Measurements from ENCODE around the gene INPP4A.
A peak's percentile ranks its signal among the peaks of the same experiment; 100 is the strongest.

Gene INPP4A

DNA sequence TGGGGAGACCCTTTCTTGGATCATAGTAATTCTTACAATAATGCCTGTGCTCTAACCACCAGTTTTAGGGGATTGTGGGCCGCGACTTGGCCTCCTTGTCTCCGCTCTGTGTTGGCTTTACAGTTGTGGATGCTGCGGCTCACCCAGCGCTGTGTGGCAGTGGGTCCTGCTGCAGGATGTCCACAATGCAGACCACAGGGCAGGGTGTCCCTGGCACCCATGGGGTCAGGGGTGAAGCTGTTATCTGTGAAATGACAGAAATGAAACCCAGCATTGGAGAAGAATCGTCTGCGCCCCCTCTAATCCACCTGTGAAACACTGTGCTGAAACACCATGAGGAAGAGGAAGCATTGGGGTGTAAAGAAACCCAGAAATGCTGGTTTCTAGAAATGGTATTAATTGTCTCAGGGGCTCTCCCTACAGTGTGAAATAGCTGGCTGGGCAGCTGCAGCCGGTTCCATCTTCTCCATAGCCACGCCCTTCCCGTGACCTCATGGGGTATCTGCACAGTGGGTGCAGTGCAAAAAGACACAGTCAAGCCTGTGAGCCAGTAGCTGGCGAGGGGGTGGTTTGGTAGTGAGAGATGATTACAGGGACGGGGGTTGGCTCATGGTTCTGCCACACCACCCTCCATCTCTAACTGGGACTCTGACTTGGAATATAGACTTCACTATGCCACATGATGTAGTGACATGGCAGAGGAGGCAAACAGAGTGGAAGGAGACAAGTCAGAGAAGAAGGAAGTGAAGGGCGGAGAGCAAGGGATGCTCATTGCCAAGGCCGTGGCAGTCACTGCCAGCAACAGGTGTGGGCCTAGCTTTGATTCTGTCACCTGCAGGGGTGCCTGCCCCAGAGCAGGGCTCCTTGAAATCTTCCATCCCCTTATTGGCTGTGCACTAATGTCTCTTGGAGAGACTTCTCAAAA, 16.2 kb downstream of the INPP4A start:
- peak; percentile 47 for DNase-seq (ENCODE audit: low read depth)

DNA sequence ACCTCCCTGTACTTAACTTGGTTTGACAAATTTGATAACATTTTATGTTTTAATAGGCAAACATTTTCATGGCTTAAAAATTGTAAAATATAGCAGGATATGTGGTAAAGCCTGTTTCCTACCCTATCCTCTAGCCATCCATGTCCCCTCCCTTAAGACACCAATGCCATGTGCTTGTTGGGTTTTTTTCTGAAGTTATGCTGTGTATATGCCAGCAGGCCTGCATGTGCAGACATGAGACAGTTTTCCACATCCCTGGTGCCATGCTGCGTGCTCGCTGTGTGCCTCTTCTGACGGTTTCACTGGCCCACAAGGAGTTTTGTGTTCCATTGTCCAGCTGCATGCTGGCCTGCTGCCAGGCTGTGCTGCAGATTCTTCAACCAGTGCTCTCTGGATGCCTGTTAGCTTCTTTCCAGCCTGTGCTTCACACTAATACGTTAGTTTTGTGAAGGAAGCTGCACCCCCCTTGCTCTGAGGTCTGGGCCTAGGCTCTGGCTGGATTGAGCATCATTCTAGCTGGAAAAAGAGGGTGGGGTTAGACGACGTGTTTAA, 16.9 kb downstream of the INPP4A start:
- DNase-seq (ENCODE audit: low read depth), result no peak

DNA sequence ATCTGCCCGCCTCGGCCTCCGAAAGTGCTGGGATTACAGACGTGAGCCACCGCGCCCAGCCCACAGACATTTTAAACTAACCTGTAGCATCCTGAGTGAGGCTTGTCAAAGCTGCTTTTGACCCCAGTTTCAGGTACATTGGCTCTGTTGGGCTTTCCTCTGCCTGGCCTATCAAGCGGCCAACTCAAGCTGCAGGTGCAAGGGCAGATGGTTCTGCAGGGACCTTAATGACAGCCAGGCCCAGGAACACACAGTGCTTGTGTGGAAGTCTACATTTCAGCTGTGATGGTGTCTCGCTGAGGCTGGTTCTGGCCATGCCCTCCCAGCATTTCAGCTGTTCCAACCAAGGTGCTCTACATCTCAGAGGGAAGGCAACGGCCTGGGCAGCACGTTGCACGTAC, 18.4 kb downstream of the INPP4A start:
- no peak for DNase-seq (ENCODE audit: low read depth)

DNA sequence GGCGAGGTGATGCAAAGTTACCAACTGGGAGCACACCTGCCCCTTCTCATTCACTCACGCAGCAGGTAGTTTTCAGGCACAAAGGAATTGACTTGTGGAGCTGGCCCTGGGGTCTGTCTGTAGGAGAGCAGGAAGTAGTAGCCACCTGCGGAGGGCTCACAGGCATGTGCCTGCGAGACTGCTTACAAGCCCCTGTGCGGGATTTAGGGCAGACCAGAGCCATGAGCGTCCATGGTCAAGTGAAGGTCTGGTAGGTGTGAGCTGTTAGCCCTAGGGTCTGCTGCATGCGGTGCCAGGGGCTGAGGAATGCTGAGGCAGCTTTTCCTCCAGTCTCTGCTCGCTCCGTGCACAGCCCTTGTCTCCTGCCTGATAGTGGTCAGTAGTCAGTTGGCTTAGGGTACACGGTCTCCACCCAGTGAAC, 18.9 kb downstream of the INPP4A start:
- no peak for DNase-seq (ENCODE audit: low read depth)

DNA sequence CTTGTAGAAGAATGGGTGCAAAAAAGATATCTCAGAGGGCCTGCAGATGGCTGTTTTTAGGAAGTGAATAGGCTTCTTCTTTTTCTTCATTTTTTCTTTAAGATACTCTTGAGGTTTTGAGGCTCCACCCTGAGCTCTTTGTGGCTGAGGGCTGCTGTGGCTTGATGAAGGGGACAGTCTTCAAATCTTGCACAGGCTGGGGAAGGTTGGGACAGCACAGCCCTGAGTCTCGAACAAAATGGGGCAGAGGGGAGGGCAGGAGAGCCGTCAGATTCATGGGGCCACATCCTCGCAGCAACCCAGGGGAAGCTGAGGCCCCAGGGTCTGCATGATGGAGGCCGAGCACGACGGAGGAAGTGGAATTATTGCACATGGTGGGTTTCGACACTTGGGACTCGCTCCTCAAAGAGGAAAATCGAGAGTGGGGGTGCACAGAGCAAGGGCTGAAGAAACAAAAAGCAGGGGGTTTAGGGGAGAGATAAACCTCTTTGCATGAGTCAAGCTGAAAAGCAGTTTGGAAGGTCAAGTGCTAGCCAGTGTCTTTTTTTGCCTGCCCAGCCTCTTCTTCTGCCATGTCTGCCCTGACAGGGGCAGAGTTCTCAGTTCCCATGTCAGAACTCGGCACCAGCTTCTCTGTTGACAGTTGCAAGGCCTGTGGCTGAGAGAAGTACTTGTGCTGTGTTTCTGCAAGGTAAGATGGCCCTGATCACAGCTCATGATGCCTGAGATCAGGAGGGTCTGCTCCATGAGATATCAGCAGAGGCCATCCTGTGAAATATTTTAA, 19.5 kb downstream of the INPP4A start:
- DNase-seq (ENCODE audit: low read depth), result no peak

DNA sequence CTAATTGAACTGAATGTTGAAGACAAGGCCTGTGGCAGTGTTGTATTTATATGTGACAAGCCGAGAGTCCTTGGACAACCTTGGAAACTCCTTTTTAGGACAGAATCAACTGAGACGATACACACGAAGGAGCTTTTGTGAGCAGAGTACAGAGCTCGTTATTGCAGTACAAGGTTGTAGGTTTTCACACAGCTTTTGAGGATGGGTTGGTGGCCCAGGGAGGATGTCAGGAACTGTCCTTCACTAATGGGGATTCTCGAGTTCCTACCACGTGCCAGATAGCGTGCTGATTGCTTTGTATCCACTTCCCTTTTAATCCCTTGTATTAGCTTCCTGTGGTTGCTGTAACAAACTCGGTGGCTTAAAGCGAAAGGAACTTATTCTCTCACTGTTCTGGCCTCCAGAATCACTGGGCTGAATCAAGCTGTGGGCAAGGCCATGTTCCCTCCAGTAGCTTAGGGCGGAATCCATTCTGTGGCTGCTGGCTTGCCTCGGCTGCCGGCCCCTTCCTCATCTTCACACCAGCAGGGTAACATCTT, 20.2 kb downstream of the INPP4A start:
- DNase-seq (ENCODE audit: low read depth), result no peak

DNA sequence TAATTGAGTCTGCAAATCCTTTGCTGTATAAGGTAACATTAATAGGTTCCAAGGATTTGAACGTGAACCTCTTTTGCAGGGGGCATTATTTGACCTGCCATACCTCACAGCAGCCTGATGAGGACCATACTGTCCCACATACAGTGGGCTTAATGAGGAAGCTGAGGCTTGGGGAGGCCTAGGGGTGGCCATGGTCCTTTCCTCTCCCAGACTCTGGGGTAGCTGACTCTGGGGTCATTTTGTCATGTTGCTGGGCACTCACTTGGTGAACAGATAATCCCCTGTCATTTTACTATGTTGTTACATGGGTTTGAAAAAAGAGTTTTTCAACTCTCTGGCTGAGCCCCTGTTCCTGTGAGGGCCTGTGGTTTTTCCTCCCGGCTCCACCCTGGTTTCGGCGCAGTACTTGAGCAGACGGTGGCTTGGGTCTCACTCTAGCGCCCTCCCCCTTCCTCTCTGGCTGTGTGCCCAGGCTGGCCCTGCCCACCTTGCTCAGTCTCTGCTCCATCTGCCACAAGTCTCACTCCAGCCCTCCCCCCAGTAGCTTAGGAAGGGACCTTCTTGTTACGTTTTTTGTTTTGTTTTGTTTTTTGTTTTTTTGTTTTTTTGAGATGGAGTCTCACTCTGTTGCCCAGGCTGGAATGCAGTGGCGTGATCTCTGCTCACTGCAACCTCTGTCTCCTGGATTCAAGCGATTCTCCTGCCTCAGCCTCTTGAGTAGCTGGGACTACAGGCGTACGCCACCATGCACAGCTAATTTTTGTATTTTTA, 21.0 kb downstream of the INPP4A start:
- no peak for DNase-seq (ENCODE audit: low read depth)

DNA sequence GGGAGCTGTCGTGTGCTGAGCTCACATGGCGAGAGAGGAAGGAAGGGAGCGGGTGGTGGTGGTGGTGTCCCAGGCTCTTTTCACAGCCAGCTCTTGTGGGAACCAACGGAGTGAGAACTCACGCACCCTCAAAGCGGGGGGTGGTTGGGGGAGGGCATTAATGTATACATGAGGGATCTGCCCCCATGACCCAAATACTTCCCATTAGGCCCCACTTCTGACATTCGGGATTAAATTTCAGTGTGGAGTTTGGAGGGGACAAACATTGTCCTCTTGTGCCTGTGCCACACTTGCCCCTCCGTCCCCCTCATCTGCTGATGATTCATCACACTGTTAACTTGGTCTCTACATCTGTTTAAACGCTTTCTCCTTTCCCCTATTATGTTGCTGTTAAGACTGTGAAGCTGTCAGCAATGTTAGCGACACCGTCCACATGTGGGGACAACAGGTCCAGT, 22.5 kb downstream of the INPP4A start:
- DNase-seq (ENCODE audit: low read depth), result no peak

DNA sequence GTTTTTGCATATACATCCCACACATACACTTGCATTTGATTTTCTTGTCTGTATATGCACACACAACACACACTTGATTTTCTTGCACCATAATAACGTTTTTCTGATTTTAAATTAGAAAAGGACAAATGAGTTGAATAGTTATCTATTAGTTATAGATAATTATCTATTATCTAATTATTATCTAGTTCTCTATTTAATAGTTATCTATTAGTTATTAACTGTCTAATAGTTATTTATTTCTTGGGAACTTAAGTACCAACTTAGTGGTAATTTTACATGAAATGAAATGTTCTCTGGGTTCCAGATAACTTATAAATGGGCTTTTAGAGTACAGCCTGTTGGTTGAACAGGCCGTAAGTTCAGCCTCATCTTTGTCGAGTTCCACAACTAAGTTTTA, 23.0 kb downstream of the INPP4A start:
- DNase-seq (ENCODE audit: low read depth), result no peak

DNA sequence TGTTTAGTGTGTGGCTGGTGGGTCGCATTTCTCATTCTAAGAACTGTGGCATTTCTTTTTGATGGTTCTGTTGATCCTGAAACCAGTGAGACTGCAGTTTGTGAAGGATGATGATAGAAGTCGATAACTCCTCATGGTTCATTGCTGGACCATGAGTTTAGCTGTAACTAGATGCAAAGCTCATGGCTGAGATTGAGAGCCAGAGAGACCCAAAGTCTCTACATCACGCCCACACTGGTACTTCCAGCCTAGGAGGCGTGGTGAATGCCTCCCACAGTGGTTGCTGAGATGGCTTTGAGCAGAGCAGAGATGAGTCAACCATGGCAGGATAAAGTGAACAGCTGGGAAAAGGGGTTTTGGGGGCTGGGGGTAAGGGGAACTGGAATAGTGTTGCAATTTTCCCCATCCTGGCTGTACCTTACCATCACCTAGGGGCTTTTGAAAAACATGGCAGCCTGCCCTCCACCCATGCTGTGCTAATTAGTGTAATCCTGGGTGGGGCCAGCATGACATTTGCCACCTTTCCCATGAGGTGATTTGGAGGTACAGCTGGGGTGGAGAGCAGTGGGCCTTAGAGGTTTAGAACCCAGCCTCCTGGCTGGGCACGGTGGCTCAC, 24.1 kb downstream of the INPP4A start:
- DNase-seq (ENCODE audit: low read depth), result no peak

DNA sequence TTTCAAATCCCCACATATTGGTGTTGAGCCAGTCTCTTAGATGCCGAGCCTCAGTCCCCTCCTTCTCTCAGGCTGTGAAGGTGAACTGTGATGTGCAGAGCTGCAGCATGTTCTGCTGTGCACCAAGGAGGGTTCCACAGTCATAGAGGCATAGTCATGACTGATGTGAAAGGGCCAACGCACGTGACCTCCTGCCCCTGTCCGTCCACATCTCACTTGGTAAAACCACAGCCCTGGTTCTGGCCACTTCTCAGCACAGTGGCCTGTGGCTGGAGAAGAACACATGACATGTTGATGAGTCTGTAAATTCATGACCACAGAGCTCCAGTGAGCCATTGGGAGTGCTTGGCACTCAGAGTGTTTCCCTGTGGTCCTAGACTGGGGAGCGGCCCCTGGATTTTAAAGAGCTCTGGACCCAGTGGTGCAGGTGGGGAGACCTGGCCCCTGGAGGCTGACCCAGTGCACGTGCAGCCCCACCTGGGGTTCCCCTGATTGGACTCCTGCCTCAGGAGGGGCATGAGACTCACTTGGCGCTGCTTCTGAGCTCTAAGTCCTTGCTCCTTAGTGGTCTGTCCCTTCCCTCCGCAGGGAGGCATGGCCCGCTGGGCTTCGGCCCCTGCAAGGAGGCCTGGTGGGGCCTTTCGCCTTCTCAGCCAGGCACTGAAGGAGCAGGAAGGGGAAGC, 25.3 kb downstream of the INPP4A start:
- no peak for DNase-seq (ENCODE audit: low read depth)

DNA sequence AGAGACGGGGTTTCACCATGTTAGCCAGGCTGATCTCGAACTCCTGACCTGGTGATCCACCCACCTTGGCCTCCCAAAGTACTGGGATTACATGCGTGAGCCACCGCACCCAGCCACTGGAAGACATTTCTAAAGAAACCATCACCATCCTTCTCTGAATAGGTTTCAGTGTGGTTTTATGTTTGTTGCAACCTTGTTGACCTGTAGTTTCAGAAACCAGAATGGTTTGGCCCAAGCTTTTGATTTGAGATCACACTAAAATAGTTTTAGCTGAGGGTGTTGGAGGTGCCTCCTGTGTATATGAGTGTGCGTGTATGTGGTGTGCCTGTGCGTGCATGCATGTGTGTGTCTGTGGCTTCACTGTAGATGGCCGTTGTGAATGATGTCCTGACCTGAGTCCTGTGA, 26.2 kb downstream of the INPP4A start:
- DNase-seq (ENCODE audit: low read depth), result no peak

DNA sequence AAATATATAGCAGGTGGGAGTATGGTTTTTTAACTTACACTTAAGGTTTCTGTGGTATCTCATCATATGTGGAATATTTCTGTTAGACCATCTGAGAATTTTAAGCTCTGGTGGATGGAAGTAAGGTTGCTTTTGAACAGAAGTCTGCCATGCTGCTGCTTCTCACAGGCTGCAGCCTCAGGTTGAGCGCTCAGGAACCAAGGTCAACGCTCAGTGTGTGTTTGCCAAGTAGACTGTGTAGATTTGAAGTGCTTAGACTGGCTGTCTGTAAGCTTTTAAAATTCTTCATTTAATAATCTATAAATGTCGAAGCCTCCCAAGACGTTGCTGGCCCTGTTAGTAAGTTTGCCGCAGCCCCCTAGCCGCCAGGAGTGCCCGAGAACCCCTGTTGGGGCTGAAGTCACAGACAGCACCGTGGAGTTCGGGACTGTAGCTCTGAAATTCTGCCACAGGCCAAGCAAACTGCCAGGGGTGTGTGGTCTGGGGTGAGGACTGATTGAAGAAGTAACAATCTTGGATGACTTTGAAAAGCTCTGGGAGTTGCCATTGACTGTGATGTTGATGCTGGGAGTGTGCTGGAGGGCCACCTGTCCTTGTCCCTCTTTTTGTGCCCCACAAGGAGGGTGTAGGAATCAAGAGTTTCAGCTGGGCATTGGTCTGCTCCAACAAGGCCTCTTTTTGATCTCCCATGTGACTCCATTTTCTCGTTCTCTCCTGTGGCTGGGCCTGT, 26.9 kb downstream of the INPP4A start:
- no peak for DNase-seq (ENCODE audit: low read depth)

DNA sequence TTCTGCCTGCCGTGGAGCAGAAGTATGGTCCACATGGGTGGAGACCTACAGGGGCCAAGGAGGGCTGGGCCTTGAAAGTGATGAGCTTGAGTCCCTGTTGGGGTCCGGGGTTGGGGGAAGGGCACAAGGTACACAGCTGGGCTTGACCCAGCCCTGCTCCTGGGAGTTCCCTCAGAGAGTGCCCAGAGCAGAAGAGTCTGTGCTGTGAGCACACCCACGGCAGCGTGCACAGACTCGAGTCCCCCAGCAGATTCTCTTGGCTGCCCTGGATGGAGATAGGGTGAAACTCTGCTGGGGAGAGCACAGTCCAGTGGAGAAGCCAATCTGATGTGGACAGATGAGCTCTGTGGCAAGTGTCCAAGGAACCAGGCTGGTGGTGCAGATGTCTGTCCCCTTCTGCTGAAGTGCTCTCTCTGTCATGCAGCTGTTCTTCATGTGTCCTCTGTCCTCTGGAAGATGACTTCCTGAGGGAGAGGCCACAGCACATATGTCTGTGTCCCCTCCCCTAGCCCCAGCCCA, 27.5 kb downstream of the INPP4A start:
- no peak for DNase-seq (ENCODE audit: low read depth)

DNA sequence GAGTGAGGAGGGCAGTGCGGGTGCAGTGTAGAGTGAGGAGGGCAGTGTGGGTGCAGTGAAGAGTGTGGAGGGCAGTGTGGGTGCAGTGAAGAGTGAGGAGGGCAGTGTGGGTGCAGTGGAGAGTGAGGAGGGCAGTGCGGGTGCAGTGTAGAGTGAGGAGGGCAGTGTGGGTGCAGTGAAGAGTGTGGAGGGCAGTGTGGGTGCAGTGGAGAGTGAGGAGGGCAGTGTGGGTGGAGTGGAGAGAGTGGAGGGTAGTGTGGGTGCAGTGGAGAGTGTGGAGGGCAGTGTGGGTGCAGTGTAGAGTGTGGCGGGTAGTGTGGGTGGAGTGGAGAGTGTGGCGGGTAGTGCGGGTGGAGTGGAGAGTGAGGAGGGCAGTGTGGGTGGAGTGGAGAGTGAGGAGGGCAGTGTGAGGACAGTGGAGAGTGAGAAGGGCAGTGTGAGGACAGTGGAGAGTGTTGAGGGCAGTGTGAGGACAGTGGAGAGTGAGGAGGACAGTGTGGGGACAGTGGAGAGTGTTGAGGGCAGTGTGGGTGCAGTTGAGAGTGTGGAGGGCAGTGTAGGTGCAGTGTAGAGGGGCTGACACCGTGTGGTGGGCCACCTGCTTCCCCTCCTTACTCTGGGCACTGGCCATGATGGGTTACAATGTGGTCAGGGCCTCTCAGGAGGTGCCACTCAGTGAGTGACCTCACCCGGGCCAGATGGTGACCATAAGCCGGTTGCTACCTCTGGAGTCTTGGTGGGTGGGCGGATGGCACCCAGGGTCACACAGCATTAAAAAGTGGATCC, 28.5 kb downstream of the INPP4A start:
- DNase-seq (ENCODE audit: low read depth), result no peak

DNA sequence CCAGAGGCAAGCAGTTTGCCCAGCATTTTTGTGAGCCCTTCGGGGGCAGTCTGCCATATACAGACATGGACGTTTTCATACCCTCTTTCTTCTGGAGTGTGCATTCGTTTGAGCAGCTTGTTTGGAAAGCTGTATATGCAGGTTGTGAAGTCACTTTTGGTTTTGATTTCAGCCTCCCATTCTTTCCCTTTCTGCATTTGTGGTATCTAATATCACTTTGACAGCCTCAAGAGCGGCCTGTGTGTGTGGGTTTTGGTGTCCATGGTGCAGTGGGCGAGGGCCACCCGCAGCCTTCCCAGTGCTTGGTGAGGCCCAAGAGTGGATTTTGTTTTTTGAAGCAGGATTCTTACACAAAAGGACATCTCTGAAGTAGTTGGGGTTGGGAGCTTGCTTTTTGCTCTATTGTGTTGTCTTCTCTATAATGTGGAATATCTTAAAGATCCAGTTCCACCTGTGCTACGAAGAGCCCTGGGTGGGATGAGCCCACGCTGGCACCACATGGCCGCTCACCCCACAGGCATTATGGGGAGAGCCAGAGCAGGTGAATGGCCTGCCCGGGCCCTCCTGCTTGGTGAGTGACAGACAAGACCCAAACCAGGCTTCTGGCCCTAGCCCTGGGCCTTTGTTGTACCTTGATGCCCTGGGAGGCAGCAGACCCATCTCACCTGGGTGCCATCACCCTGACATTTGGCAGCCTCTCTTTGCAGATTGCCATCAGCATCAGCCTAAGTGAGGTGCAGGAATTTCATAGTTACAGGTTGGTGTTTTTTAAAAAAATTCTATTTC, 29.5 kb downstream of the INPP4A start:
- no peak for DNase-seq (ENCODE audit: low read depth)

DNA sequence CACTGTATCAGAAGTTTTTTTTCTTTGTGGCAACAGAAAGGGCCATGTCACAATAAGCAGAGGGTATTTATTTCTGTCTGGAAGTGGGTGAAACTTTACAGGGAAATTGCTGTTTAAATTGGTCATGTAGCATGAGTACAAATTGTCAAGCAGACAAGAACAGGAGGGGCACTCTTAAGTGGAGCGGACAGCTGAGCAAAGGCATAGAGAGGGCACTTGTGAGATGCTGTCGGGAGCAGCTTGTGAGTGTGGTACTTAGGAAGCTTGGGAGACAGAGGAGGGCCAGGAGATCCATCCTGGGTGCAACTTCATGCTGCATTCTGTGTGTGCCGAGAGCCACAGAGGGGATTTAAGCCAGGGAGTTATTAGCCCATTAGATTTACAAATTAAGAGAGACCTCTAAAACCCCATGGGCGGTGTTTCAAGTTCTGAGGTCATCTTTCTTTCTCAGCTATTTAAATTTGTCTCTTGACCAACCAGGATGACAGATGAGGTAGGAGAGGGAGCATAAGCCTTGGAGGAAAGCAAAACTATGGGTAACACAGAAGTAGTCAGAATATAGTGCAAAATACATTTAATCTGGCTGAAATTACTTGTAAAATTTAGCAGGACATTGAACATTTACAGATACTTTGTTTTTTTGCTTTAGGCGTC, 30.4 kb downstream of the INPP4A start:
- DNase-seq (ENCODE audit: low read depth), result no peak
